Mucosa of rectum (tissue), 2 donors: ENCODE data around the gene HOXA10.

ENCODE experiments used
- H3K27ac ChIP-seq, 2 donors: one replicate each; pipeline ENCODE4 v1.7.0; 2013; ENCODE audit warnings: inconsistent platforms in 2 of 2, low read depth in 2 of 2, low read length in 2 of 2
- H3K27me3 ChIP-seq, 2 donors: one replicate each; pipeline ENCODE4 v1.7.0; 2013; ENCODE audit warnings: low read length in 2 of 2; ENCODE audit not compliant: control insufficient read depth in 2 of 2, insufficient read depth in 2 of 2
- H3K36me3 ChIP-seq, 2 donors: one replicate each; pipeline ENCODE4 v1.7.0; 2013; ENCODE audit warnings: low read length in 2 of 2; ENCODE audit not compliant: control insufficient read depth in 2 of 2, insufficient read depth in 2 of 2
- H3K4me1 ChIP-seq, 2 donors: one replicate each; pipeline ENCODE4 v1.7.0; 2013; ENCODE audit warnings: low read length in 2 of 2, mild to moderate bottlenecking in 1 of 2; ENCODE audit not compliant: control insufficient read depth in 2 of 2, insufficient read depth in 2 of 2
- H3K4me3 ChIP-seq, 2 donors: one replicate each; pipeline ENCODE4 v1.7.0; 2013; ENCODE audit warnings: low read length in 2 of 2
- H3K9ac ChIP-seq, 2 donors: one replicate each; pipeline ENCODE4 v1.7.0; 2013; ENCODE audit warnings: low read length in 2 of 2, low read depth in 1 of 2, mild to moderate bottlenecking in 1 of 2
- H3K9me3 ChIP-seq, 2 donors: one replicate each; pipeline ENCODE4 v1.7.0; 2013; ENCODE audit warnings: low read length in 2 of 2; ENCODE audit not compliant: control insufficient read depth in 2 of 2
- donor health status: healthy.
- donor health status: Normal muscosa, but diverticular disease.

Gene HOXA10

DNA sequence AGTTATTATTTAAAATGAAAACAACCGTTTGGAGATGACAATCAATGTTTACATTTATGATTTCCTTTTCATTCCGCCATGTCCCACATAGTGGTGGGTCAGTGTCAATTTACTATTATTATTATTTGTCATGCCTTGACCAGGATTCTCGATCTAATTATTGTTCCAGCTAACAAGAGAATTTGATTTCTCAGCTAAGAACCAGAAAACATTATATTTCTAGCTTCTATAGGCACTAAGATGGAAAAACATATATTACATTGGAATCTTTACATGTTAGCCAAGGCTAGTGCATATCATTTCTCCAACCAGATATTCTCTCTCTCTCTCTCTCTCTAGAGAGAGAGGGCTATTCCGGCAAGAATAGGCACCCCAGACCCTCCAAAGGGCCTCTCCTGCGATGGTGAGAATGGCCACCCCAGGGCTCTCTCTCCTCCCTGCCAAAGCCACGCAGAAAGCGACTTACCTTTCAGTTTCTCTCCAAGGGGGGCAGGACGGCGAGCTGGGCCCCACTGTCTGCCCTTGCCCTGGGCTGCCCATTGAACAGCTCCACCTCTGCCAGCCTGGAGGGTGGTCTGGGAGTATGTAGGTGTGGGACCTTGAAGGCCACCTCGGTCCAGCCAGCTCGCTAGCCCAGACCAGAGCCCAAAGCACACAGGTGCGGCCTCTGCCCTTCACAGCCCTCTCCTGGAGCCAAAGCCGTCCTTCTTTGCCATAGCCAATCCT is 24.1 kb downstream of the HOXA10 start:
- peaks cover 7 to 14% of the 10 kb centered on the region in 2 donors for H3K27me3 ChIP-seq
- H3K27ac ChIP-seq = peak overlapping the region; percentile 93 to 99
- H3K4me3 ChIP-seq = peak overlapping the region; percentile 82 to 97
- H3K9me3 ChIP-seq = no peaks in the 10 kb centered on the region
- H3K36me3 ChIP-seq = peaks cover 2 to 6% of the 10 kb centered on the region in 2 donors
- H3K4me1 ChIP-seq = peaks cover 51 to 64% of the 10 kb centered on the region in 2 donors
- H3K9ac ChIP-seq = peak overlapping the region; percentile 65 to 86

DNA sequence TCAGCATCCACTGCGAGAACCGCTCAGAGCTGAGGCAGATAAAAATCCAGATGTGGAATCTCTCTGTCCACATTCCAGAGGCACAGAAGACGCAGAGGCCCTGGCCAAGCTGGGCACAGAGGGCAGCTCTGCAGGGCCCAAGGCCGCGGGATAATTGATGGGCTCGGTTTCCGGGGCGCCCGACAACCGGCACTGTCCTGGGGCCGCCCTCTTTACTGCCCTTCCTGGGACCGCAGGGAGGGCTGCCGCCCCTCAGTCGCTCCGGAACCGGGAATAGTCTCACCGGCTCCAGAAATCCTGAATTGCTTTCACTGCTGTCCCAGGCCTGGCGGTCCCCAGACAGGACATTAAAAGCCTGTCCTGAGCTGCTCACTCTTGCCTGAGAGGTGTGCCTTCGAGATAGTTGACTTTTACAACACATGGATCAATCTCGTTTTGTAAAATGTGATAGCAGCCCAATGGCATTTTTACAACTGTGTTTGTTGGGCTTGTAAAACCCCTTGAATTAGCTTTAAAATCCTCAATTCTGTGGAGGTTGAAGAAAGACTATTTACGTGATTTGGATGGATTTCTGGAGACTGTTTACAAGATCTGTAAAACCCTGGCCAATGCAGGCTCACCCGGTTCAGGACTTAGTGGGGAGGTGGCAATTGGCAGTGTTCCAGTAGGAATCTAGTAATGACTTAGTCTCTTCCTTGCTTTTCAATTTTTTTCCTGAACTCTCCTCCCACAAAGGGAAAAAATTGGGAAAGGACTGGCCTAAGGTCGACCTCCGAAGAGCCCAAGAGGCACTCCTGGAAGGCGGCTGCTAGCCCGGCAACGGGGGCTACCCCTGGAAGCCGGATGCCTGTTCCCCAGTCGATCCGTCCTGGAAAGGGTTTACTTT is 25.1 kb downstream of the HOXA10 start:
- Histone ChIP-seq H3K9me3 (no peaks in the 10 kb centered on the region), H3K36me3 (peaks cover 5 to 9% of the 10 kb centered on the region in 2 donors), H3K9ac (peak overlapping the region; percentile 75 to 86), H3K4me3 (peak overlapping the region; percentile 61 to 82), H3K27ac (peak overlapping the region; percentile 93 to 99), H3K4me1 (peaks cover 51 to 66% of the 10 kb centered on the region in 2 donors), H3K27me3 (peaks cover 7% of the 10 kb centered on the region in 2 donors)

DNA sequence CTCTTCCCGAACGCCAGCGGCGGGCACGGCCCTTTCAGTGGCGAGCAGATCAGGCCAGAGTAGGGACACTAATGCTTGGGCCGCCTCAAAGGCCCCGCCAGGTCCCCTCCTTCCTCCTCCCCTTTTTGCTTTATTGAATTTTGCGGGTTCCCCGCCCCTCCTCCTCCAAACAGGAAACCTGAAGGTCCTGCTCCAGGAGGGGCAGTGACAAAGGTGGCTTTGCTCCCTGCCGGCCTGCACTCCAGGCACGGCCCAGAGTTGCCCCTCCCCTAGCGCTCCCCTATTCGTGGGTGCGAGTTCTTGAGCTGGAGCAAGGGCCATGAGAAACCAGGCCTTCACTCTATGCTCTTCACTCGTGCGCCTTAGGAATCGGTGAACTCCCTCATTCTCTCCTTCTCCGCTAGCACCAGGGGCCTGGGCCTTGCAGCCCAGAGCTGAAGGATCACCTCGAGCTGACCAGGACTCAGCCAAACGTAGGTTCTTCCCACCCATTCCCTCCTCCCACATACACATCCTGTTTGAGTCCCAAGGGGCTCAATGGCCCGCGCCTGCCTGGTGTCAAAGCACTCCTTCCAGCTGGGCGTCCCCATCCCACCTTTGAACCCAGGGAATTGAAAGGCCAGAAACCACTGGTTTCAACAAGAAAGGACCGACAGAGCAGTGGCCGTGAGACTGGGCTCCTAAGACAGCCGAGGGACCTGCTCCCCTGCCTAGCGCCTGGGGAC is 25.9 kb downstream of the HOXA10 start:
- H3K27me3 ChIP-seq = peaks cover 7% of the 10 kb centered on the region in 2 donors
- no peaks in the 10 kb centered on the region for H3K9me3 ChIP-seq
- peaks cover 5 to 9% of the 10 kb centered on the region in 2 donors for H3K36me3 ChIP-seq
- H3K27ac ChIP-seq = peak overlapping the region; percentile 93 to 99
- peak overlapping the region; percentile 61 to 82 for H3K4me3 ChIP-seq
- peak overlapping the region; percentile 75 to 86 for H3K9ac ChIP-seq
- H3K4me1 ChIP-seq = peaks cover 48 to 65% of the 10 kb centered on the region in 2 donors

DNA sequence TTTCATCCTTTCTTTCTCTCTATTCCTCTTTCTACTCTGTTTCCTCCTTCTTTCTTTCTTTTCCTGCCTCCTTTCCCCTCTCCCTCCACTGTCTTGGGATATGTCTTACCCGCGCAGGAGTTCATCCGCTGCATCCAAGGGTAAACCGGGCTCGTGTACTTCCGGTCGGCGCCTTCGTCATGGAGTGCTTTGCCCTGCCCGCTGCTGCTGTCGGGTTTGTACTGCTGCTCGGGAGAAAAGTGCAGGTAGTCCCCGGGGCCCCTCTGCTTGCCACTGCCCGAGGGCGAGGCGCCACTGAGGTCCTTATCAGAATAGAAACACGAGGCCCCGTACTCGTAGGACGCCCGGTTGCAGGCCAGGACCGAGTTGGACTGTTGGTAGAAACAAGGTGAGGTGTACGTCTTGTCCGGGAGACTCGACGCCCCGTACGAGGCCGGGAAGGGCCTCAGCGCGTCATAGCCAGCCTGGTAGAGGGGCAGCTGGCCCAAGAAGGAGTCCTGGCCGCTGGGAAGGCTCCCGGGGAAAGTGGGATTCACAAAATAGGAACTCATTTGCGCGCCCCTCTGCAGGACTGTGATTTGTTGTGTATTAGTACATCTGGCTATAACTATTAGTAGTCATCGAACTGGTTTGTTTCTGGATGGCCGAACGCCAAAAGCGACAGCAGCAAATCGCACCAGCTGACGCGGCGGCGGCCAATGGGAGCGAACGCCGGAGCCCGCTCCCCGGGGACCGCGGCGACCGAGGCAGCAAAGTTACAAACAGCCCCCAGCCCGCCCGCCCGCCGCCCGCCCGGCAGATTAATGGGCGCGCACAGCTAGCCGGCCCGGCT is 26.7 kb downstream of the HOXA10 start, which contains the start of gene HOXA6:
Gene HOXA6 (minus strand): TSS at position 576 of the 832 bp plus-strand sequence. CDS start 25 bp downstream, at position 551.
- Histone ChIP-seq H3K4me1 (peaks cover 46 to 63% of the 10 kb centered on the region in 2 donors), H3K36me3 (peaks cover 5 to 9% of the 10 kb centered on the region in 2 donors), H3K27ac (peak within 1 kb of the TSS; percentile 93 to 99), H3K9me3 (no peaks in the 10 kb centered on the region), H3K4me3 (peak within 1 kb of the TSS; percentile 63 to 82), H3K27me3 (peaks cover 4 to 7% of the 10 kb centered on the region in 2 donors), H3K9ac (peak within 1 kb of the TSS; percentile 75 to 86)

DNA sequence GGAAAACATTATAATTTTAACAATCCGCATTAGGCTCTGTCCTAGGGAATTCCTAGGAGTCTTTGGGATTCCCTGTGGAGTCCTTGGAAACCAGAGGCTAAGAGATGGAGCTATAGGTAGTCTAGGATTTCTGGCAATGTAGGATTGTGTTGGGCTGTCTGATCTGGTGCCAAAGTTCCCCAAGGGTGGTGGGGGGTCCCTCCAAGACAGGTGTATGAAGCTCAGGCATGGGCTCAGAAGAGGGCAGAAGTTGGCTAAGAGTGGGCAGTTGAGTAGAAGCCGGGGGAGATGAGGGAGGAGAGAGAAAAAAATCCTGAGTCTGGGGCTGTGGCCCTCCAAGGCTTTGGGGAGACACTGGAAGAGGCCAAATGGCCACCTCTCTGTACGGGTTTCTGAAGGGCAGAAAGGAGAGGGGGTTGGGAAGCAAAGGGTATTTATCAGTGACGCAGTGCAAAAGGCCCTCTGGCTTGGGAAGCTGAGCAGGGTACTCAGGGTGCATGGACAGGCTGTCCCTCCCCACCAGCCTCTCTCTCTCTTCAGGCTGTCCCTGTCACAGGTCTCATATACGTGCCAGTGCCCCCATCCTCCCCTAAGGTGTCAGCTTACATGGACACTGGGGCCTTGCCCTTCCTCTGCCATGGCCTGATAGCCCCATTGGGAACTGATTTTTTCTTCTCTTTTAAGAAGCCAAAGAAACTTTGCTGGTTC is 27.5 kb downstream of the HOXA10 start:
- Histone ChIP-seq H3K4me1 (peaks cover 42 to 64% of the 10 kb centered on the region in 2 donors), H3K27ac (peak overlapping the region; percentile 93 to 99), H3K9me3 (no peaks in the 10 kb centered on the region), H3K9ac (peak overlapping the region; percentile 75 to 86), H3K36me3 (peaks cover 5 to 9% of the 10 kb centered on the region in 2 donors), H3K27me3 (peaks cover 0 to 6% of the 10 kb centered on the region in 2 donors), H3K4me3 (peak overlapping the region; percentile 63 to 69)

DNA sequence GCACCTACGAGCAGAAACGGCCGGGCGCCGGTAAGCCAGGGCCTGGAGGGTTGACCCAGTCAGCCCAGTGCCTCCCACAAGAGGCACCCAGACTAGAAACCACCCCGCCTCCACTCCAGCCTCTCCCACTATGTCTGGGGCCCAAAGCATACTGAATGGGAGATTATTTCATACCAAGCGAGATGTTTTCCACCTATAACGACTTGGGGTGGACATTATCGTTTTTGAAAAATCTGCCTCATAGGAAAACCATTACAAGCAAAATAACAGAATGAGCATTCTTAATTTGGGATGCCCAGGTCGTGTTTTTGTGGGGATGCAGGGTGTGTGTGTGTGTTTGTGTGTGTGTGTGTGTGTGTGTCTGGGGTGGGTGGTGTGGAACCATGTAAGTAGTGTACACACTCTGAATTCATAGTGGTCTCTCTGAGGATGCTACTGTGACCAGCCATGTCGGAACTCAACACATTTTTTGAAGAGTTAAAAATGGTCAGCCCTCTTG is 28.2 kb downstream of the HOXA10 start:
- Histone ChIP-seq H3K4me1 (peaks cover 42 to 66% of the 10 kb centered on the region in 2 donors), H3K27ac (peak overlapping the region; percentile 93 to 99), H3K36me3 (peaks cover 5 to 9% of the 10 kb centered on the region in 2 donors), H3K27me3 (no peaks in the 10 kb centered on the region), H3K9ac (peak overlapping the region; percentile 47 to 86), H3K9me3 (no peaks in the 10 kb centered on the region), H3K4me3 (peak overlapping the region; percentile 56 to 63)

DNA sequence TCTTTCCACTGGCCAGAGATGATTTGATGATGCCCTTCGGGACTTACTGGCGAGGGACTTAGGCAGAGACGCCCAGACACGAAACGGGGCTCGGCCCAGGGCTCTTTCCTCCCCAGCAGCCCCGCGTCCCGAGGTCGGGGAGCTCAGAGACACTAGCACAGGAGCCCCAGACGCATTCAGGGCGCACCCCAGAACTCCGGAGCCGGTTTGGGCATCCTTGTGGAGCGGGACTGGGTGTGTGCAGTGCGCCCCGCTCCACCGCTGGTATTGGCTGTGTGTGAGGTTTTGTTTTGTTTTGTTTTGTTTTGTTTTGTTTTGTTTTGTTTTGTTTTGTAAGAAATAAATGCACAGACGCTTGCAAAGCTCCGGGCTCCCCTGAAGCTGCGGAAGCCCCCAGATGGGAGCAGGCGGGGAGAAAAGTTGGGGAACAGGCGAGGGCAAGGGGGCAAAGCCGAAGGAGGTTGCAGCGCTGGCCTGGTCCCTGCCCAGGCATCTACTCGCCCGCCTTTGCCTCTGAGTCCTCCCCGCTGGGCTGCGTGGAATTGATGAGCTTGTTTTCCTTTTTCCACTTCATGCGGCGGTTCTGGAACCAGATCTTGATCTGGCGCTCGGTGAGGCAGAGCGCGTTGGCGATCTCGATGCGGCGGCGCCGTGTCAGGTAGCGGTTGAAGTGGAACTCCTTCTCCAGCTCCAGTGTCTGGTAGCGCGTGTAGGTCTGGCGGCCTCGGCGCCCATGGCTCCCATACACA is 28.8 kb downstream of the HOXA10 start:
- Histone ChIP-seq H3K9ac (peak overlapping the region; percentile 47 to 86), H3K4me1 (peaks cover 37 to 71% of the 10 kb centered on the region in 2 donors), H3K36me3 (peaks cover 5 to 9% of the 10 kb centered on the region in 2 donors), H3K4me3 (peak overlapping the region; percentile 56 to 63), H3K27me3 (no peaks in the 10 kb centered on the region), H3K27ac (peak overlapping the region; percentile 93 to 99), H3K9me3 (no peaks in the 10 kb centered on the region)

DNA sequence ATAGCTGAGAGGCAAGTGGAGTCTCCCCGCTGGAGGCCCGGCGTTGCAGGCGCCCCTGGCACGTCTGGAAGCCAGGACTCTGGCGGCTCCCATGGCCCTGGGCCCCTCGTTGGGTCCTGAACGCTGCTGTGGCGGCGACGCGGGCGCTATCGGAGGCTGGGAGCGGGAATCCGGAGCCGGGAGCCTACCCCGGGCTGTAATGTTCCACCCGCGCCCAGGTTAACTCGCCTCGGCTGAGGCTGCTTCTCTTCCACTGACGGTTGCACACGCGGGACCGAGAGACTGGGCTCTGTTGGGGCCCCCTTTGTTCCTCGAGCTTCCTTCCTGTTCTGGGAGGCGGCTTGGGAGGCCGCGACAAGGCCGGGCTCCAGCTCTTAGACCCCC is 29.3 kb downstream of the HOXA10 start:
- H3K27ac ChIP-seq = peak overlapping the region; percentile 93 to 99
- peaks cover 5 to 9% of the 10 kb centered on the region in 2 donors for H3K36me3 ChIP-seq
- peaks cover 36 to 71% of the 10 kb centered on the region in 2 donors for H3K4me1 ChIP-seq
- peak overlapping the region; percentile 17 to 86 for H3K9ac ChIP-seq
- H3K4me3 ChIP-seq = peak overlapping the region; percentile 44 to 56
- H3K9me3 ChIP-seq = no peaks in the 10 kb centered on the region
- no peaks in the 10 kb centered on the region for H3K27me3 ChIP-seq
